Endothelial cell of umbilical vein (primary cell): ENCODE results near the gene CDH23. TPM values are rescaled to one million over a fixed set of nuclear protein-coding genes. Genes with fewer than 3 reads are reported as not detected.

ENCODE experiments used
- BruUV-seq: library from RNA; stranded (reverse); fragments of 400-500 nt; replicated peaks from 2 replicates; lab custom pipeline; 2021; lab: Mats Ljungman, UMichigan
- CTCF ChIA-PET: fragments of 300-600, 350-600 bp; sonication (Branson Sonifier 250); formaldehyde crosslinking; loops from one replicate; lab custom pipeline; 2021; ENCODE audit warnings: antibody characterized with exemption, inconsistent platforms; lab: Charles Lee
- POLR2A ChIA-PET: fragments of 300-600, 350-600 bp; sonication (Branson Sonifier 250); formaldehyde crosslinking; loops from one replicate; lab custom pipeline; 2021; ENCODE audit warnings: antibody characterized with exemption, inconsistent platforms; lab: Charles Lee
- DNase-seq: peaks from one replicate; pipeline ENCODE4 v3.0.0-alpha.2; 2011; ENCODE audit warnings: low read depth, low spot score
- FAIRE-seq: peaks from 2 replicates; lab custom pipeline; 2011; peaks lifted over from hg19 to GRCh38; lab: Jason Lieb, UNC
- H2AFZ ChIP-seq: 2 replicates; pipeline ENCODE4 v1.6.0; 2012; ENCODE audit warnings: low read depth, low read length, control low read depth, inconsistent platforms
- H3K27ac ChIP-seq: 2 replicates; pipeline ENCODE4 v1.5.1; 2011; ENCODE audit warnings: low read depth, mild to moderate bottlenecking, control low read depth, low read length, moderate library complexity; ENCODE audit not compliant: insufficient read depth
- H3K27me3 ChIP-seq, 2 experiments: 2 replicates each; pipeline versions ENCODE4 v1.6.0 to v1.6.1; 2011; ENCODE audit warnings: low read length in 2 of 2, mixed read lengths in 1 of 2; ENCODE audit not compliant: control insufficient read depth in 2 of 2, insufficient read depth in 2 of 2
- H3K36me3 ChIP-seq, 2 experiments: 2 replicates in 1 of 2; 3 replicates in 1 of 2; pipeline ENCODE4 v1.5.1; 2011; ENCODE audit warnings: low read length in 2 of 2, mild to moderate bottlenecking in 1 of 2, moderate library complexity in 1 of 2; ENCODE audit not compliant: control insufficient read depth in 2 of 2, insufficient read depth in 2 of 2; ENCODE audit errors: extremely low read depth in 1 of 2
- H3K4me1 ChIP-seq: 3 replicates; pipeline ENCODE4 v1.5.1; 2011; ENCODE audit warnings: mild to moderate bottlenecking, low read length; ENCODE audit not compliant: control insufficient read depth, insufficient read depth; ENCODE audit errors: extremely low read depth
- H3K4me2 ChIP-seq: 2 replicates; pipeline ENCODE4 v1.6.1; 2011; ENCODE audit warnings: low read length, control low read depth, mixed read lengths; ENCODE audit not compliant: insufficient read depth
- H3K4me3 ChIP-seq, 3 experiments: fragments of 200-600 bp in 1 of 3; sonication (generic), shearing (Covaris generic) in 1 of 3; replicated peaks in 1 of 3; 2 replicates each; pipeline ENCODE4 v1.5.1; 2011 to 2016; ENCODE audit warnings: control low read depth in 3 of 3, low read length in 3 of 3, mild to moderate bottlenecking in 2 of 3, inconsistent platforms in 1 of 3, low read depth in 1 of 3, moderate library complexity in 1 of 3; ENCODE audit not compliant: insufficient read depth in 1 of 3
- H3K79me2 ChIP-seq: 2 replicates; pipeline ENCODE4 v1.6.0; 2012; ENCODE audit warnings: low read length, inconsistent platforms; ENCODE audit not compliant: control insufficient read depth, insufficient read depth
- H3K9ac ChIP-seq: replicated peaks from 2 replicates; pipeline ENCODE3; 2011; ENCODE audit warnings: low read length, control low read depth; ENCODE audit not compliant: insufficient read depth; ENCODE audit errors: extremely low read depth
- H3K9me1 ChIP-seq: replicated peaks from 3 replicates; pipeline ENCODE4 v1.6.0; 2011; ENCODE audit warnings: mild to moderate bottlenecking, low read length; ENCODE audit not compliant: control insufficient read depth, insufficient read depth; ENCODE audit errors: extremely low read depth
- H3K9me3 ChIP-seq: replicated peaks from 2 replicates; pipeline ENCODE4 v1.5.1; 2012; ENCODE audit warnings: low read length, inconsistent platforms; ENCODE audit not compliant: control insufficient read depth, insufficient read depth
- H4K20me1 ChIP-seq: replicated peaks from 2 replicates; pipeline ENCODE3; 2011; ENCODE audit warnings: mild to moderate bottlenecking, low read length; ENCODE audit not compliant: control insufficient read depth, insufficient read depth; ENCODE audit errors: extremely low read depth
- FOS ChIP-seq: IDR thresholded peaks from 2 replicates; pipeline ENCODE4 v1.6.1; 2011; ENCODE audit warnings: mild to moderate bottlenecking, low read length, moderate library complexity, borderline replicate concordance; ENCODE audit not compliant: insufficient read depth
- dilution Hi-C: fragments of 300-500 bp; cut with MboI; formaldehyde crosslinking; loops from one replicate; pipeline ENCODE4 v1.15.0; 2019; ENCODE audit warnings: low sequenced_read_pairs; ENCODE audit not compliant: extremely low pct_ligation_motif_present
- intact Hi-C: fragments of 100-400 bp; cut with micrococcal nuclease; formaldehyde crosslinking; loops from one replicate; pipeline ENCODE4 v1.10.0; 2022
- polyA plus RNA-seq, 4 experiments: library from polyadenylated mRNA; depleted of rRNA in 3 of 4; stranded (reverse) in 3 of 4; unstranded in 1 of 4; fragments of >200 nt; gene quantifications; 2 replicates each; pipeline versions ENCODE4 v1.2.1 to v1.2.3, GENCODE V29; 2011 to 2012; ENCODE audit warnings: missing spikeins in 1 of 4
- total RNA-seq: library from RNA; stranded (reverse); gene quantifications from 2 replicates; pipeline ENCODE4 v1.2.3, GENCODE V29; 2021
- TF ChIP-seq, protein P1 (sequence below), 2 donors: IDR thresholded peaks; 1 replicate in 1 of 2; 2 replicates in 1 of 2; pipeline ENCODE4 v1.5.1; 2011; ENCODE audit warnings: low read length in 2 of 2, mild to moderate bottlenecking in 2 of 2, moderate library complexity in 2 of 2, control low read depth in 1 of 2, inconsistent platforms in 1 of 2, low read depth in 1 of 2; ENCODE audit not compliant: insufficient read depth in 1 of 2; ENCODE audit errors: extremely low read depth in 1 of 2

Gene CDH23
- total and polyA plus RNA-seq, 2 donors (not counting 3 experiments of a cell fraction or from before 2014, with no cell fraction given): not detected

GRCh38 chr10:71708301-71708703 is 311.6 kb downstream of the CDH23 start:
- peak; percentile 54 for DNase-seq
- Histone ChIP-seq H2AFZ (no peak overlapping the region), H3K4me1 (no peaks in the 10 kb centered on the region), H3K27ac (no peak overlapping the region), H3K9ac (no peak overlapping the region), H3K4me2 (no peak overlapping the region), H3K4me3 (no peak overlapping the region), H3K9me1 (no peaks in the 10 kb centered on the region), H4K20me1 (no peaks in the 10 kb centered on the region), H3K79me2 (no peaks in the 10 kb centered on the region), H3K9me3 (no peaks in the 10 kb centered on the region), H3K36me3 (no peaks in the 10 kb centered on the region), H3K27me3 (peaks cover 0 to 3% of the 10 kb centered on the region in 2 experiments)
- CTCF ChIA-PET: interaction anchor here (0.5 to 5.5 kb wide), 42 partner anchors 8 to 423 kb away, joined by 3 to 63 read pairs (median 5); partner anchors contain the start of genes C10orf105, CDH23, SLC29A3 and VSIR
- no TSS peak for BruUV-seq
- intact Hi-C loops (loop anchor here (1.0 kb wide), 3 partner anchors 222 to 389 kb away; partner anchors contain the start of gene SLC29A3), dilution Hi-C loops (no loop called here)
- TF ChIP-seq, protein P1, sequence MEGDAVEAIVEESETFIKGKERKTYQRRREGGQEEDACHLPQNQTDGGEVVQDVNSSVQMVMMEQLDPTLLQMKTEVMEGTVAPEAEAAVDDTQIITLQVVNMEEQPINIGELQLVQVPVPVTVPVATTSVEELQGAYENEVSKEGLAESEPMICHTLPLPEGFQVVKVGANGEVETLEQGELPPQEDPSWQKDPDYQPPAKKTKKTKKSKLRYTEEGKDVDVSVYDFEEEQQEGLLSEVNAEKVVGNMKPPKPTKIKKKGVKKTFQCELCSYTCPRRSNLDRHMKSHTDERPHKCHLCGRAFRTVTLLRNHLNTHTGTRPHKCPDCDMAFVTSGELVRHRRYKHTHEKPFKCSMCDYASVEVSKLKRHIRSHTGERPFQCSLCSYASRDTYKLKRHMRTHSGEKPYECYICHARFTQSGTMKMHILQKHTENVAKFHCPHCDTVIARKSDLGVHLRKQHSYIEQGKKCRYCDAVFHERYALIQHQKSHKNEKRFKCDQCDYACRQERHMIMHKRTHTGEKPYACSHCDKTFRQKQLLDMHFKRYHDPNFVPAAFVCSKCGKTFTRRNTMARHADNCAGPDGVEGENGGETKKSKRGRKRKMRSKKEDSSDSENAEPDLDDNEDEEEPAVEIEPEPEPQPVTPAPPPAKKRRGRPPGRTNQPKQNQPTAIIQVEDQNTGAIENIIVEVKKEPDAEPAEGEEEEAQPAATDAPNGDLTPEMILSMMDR (IDR thresholded peaks at IDR 0.05; ENCODE audit: extremely low read depth in 1 of 2, insufficient read depth in 1 of 2, low read depth in 1 of 2, low read length in 2 of 2): peak; percentile 84 to 94
- no peak for TF ChIP-seq FOS
- peak; percentile 46 for FAIRE-seq
- POLR2A ChIA-PET: interaction anchor here (1.0 kb wide), 1 partner anchor 15 kb away, joined by 3 read pairs; no protein-coding TSS in a partner anchor
